NB4 (cell line): Measurements from ENCODE around the gene NR4A1.

Source experiments
- DNase-seq: peaks from one replicate; pipeline ENCODE4 v3.0.0; 2010; ENCODE audit warnings: low read depth
- H3K4me3 ChIP-seq: one replicate; pipeline ENCODE4 v1.5.1; 2011; ENCODE audit warnings: mild to moderate bottlenecking, low read depth, low read length, moderate library complexity
- CTCF ChIP-seq: IDR thresholded peaks from one replicate; pipeline ENCODE4 v1.5.1; 2012; ENCODE audit warnings: low read depth, low read length
- MAX ChIP-seq: IDR thresholded peaks from 2 replicates; pipeline ENCODE4 v1.6.1; 2011; ENCODE audit warnings: low read depth, low read length
- MYC ChIP-seq: IDR thresholded peaks from 2 replicates; pipeline ENCODE4 v1.6.1; 2011; ENCODE audit warnings: low read depth, low read length
- POLR2A ChIP-seq: IDR thresholded peaks from 2 replicates; pipeline ENCODE4 v1.6.1; 2011; ENCODE audit warnings: mild to moderate bottlenecking; ENCODE audit not compliant: insufficient read length; ENCODE audit errors: extremely low read depth

NR4A1 gene

GRCh38 chr12:52010692-52011601 lies 40.3 kb upstream of the NR4A1 start:
- DNase-seq, result no peak
- no peak for TF ChIP-seq POLR2A
- no peak for TF ChIP-seq MAX
- no peak for TF ChIP-seq CTCF
- TF ChIP-seq MYC, result no peak
- peak overlapping the region; percentile 21 for H3K4me3 ChIP-seq

- no peak for TF ChIP-seq MAX
- no peak for TF ChIP-seq CTCF
- H3K4me3 ChIP-seq, result no peak overlapping the region
- DNase-seq, result peak; percentile 58
These were observed 39.5 kb upstream of the NR4A1 start for GRCh38 chr12:52011602-52012214.

- H3K4me3 ChIP-seq, result no peak overlapping the region
- TF ChIP-seq CTCF (no peak), POLR2A (no peak), MAX (no peak), MYC (no peak)
These were observed 37.5 kb upstream of the NR4A1 start for GRCh38 chr12:52013626-52014310.

GRCh38 chr12:52014567-52015530 lies 36.4 kb upstream of the NR4A1 start:
- no peak overlapping the region for H3K4me3 ChIP-seq
- TF ChIP-seq POLR2A (no peak), MAX (no peak), MYC (no peak), CTCF (no peak)
- DNase-seq, result peak; percentile 95

More at GRCh38 chr12:52013626-52014310, 37.5 kb upstream of the NR4A1 start:
- peak; percentile 56 for DNase-seq

GRCh38 chr12:52015532-52016041 lies 35.7 kb upstream of the NR4A1 start:
- H3K4me3 ChIP-seq, result no peak overlapping the region
- peak; percentile 46; the same call in 1 of the 2 replicates for TF ChIP-seq MYC
- TF ChIP-seq CTCF, result no peak
- TF ChIP-seq POLR2A, result no peak
- peak; percentile 55; the same call in 1 of the 2 replicates for TF ChIP-seq MAX
- DNase-seq, result peak; percentile 96
